RWPE2 (cell line): ENCODE results near the gene LDLRAD4.

Source experiments
- ATAC-seq: fragments of 200-7000 bp; cut with Tn5 transposase; 3 replicates; pipeline ENCODE4 v1.9.1; 2021; ENCODE audit warnings: low read depth
- DNase-seq: peaks from one replicate; pipeline ENCODE4 v3.0.0-alpha.2; 2020; ENCODE audit warnings: low spot score
- H3K27ac ChIP-seq: fragments of 450-650 bp; 2 replicates; pipeline ENCODE4 v1.5.1; 2017; ENCODE audit warnings: mild to moderate bottlenecking; ENCODE audit not compliant: poor library complexity, severe bottlenecking
- H3K27me3 ChIP-seq: fragments of 250-450 bp; sonication (Bioruptor Pico); 2 replicates; pipeline ENCODE4 v1.5.1; 2021; ENCODE audit warnings: mild to moderate bottlenecking, moderate library complexity; ENCODE audit not compliant: insufficient read depth, poor library complexity, severe bottlenecking
- H3K36me3 ChIP-seq: fragments of 250-450 bp; sonication (Bioruptor Pico); 2 replicates; pipeline ENCODE4 v1.5.1; 2020; ENCODE audit warnings: low read depth, mild to moderate bottlenecking, moderate library complexity
- H3K4me1 ChIP-seq: fragments of 250-450 bp; sonication (Bioruptor Pico); 2 replicates; pipeline ENCODE4 v1.5.1; 2021; ENCODE audit warnings: mild to moderate bottlenecking, moderate library complexity; ENCODE audit not compliant: insufficient read depth, poor library complexity, severe bottlenecking
- H3K4me3 ChIP-seq: fragments of 250-450 bp; sonication (Bioruptor Pico); 2 replicates; pipeline ENCODE4 v1.5.1; 2021; ENCODE audit warnings: mild to moderate bottlenecking, moderate library complexity; ENCODE audit not compliant: severe bottlenecking
- H3K9me3 ChIP-seq: fragments of 250-450 bp; sonication (Bioruptor Pico); 2 replicates; pipeline ENCODE4 v1.5.1; 2021; ENCODE audit warnings: mild to moderate bottlenecking, moderate library complexity; ENCODE audit not compliant: severe bottlenecking
- CTCF ChIP-seq: fragments of 450-650 bp; IDR thresholded peaks from one replicate; pipeline ENCODE4 v1.5.1; 2017; ENCODE audit warnings: mild to moderate bottlenecking, moderate library complexity; ENCODE audit not compliant: poor library complexity, severe bottlenecking

Gene LDLRAD4

DNA sequence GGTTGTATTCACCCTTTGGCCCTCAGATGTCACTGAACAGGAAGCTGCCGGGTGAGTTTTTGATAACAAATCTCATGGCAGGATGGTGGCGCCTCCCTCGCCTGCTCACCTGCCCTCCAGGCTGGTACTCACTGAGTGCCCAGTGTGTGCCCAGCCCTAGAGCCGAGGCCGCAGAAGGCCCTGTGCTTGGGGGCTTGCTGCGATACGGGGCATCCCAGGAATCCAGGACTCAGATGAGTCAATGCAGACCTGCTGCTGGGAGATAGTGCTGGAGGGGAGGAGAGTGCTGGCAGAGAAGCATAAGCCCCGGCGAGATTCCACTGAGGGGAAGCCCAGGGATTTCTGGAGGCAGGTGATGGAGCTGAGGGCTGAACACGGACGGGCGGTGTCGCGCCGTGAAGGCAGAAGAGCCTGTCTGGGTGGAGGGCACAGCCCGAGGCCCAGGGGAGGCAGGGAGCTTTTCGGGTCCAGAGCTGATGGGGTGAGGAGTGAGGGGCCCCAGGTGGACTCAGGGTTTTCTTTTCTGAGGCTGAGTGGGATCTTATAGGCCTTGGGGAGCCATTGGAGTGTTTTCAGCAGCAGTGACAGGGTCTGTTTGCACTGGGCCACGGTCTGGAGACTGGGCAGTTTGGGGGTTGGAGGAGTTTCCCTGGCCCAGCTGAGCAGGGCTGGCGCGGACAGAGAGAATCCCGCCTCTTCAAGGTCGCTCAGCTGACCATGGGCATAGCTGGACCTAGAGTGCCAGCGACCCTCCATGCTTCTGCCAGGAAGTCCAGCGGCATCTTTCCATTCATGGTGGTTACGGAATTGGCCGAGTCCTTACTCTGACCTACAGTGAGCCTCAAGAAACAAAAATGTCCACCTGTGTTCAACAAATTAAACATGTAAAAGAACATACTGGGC, 35.5 kb downstream of the LDLRAD4 start:
- H3K4me1 ChIP-seq, result no peaks in the 10 kb centered on the region
- no peak for TF ChIP-seq CTCF
- no peaks in the 10 kb centered on the region for H3K27me3 ChIP-seq
- H3K27ac ChIP-seq, result no peak overlapping the region
- DNase-seq (no peak), ATAC-seq (no peak)
- H3K4me3 ChIP-seq, result no peak overlapping the region
- no peaks in the 10 kb centered on the region for H3K36me3 ChIP-seq
- no peaks in the 10 kb centered on the region for H3K9me3 ChIP-seq

DNA sequence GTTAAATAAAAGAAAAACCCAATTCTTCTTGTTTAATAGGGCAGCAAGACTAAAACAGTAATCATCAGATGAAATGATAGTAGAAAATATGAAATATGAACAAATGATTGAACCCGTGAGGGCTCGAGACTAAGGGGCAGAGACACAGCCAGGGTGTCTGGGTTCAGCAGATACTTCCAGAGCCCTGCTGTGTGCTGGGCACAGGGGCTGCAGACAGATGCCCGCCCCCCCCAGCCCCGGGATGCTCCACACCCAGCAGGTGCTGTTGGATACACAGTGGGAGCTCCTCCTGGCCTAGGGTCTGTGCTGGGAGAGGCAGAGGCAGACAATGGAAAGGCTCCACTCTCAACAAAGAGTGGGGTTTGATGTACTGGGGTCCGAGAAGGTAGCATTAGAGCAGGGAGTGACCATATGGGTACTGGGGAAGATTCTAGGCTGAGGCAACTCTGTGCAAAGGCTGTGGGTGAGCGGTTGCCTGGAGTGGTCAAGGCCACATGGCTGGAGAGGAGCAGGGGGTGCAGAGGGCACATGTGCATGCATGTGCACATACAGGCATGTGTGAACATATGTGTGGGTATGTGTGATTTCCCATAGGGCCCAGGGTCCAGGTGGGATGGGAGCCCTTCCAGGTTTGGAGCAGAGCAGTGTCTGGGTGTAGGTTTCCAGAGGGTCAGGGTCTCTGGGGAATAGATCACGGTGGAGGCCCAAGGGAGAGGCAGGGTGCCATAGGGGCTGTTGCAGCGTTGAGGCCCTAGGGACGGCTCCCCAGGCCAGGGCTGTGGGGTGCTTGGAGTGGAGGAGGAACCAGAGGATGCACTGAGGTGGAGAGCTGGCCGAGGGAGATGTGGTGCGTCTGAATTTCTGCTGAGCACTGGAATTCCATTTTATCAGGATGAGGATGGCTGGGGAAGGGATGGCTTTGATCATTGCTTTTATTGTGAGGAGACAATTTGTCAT, 36.7 kb downstream of the LDLRAD4 start:
- no peaks in the 10 kb centered on the region for H3K4me1 ChIP-seq
- no peak for ATAC-seq
- H3K27me3 ChIP-seq, result no peaks in the 10 kb centered on the region
- H3K9me3 ChIP-seq, result no peaks in the 10 kb centered on the region
- TF ChIP-seq CTCF, result no peak
- no peak overlapping the region for H3K27ac ChIP-seq
- H3K36me3 ChIP-seq, result no peaks in the 10 kb centered on the region
- peak; percentile 18 for DNase-seq
- H3K4me3 ChIP-seq, result no peak overlapping the region

DNA sequence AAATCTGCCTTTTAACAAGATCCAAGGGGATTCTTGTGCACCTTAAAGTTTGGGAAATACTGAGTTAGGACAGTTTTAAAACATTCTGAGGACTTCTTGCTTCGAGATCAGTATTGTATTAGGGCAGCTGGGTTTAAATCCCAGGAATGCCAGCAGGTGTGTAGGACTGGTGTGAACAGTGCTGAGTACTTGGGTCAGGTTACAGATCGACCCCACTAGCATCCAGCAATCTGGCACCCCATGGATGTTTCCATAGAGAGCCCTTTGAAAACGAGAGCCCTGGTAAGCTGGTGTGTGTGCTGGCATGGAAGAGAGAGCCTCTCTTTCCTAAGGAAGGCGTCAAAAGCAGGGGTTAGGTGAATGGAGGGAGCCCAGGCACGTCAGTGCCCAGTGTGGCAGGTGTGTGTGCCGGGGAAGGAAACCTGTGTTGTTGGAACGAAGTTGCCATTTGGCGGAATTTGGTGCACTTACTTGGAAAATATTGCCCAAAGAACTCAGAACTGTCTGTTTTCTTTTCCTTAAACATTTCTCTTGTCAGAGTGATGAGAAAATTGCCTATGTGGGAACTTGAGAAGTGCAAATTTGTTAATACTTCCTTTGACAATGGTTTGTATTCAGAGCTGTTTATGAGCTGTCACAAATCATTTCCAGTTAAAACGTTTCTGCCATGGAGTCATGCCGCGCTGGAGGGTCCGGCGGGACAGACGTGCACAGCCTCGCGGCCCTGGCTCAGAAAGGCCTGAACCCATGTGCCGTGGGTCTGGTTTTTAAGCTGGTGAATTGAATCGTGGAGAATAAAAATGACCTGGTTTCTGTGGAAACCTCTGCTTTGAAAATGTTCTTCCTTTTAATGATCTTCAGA, 38.1 kb downstream of the LDLRAD4 start:
- DNase-seq (no peak), ATAC-seq (no peak)
- no peak for TF ChIP-seq CTCF
- Histone ChIP-seq H3K9me3 (no peaks in the 10 kb centered on the region), H3K4me3 (no peak overlapping the region), H3K27ac (no peak overlapping the region), H3K36me3 (no peaks in the 10 kb centered on the region), H3K27me3 (no peaks in the 10 kb centered on the region), H3K4me1 (no peaks in the 10 kb centered on the region)

DNA sequence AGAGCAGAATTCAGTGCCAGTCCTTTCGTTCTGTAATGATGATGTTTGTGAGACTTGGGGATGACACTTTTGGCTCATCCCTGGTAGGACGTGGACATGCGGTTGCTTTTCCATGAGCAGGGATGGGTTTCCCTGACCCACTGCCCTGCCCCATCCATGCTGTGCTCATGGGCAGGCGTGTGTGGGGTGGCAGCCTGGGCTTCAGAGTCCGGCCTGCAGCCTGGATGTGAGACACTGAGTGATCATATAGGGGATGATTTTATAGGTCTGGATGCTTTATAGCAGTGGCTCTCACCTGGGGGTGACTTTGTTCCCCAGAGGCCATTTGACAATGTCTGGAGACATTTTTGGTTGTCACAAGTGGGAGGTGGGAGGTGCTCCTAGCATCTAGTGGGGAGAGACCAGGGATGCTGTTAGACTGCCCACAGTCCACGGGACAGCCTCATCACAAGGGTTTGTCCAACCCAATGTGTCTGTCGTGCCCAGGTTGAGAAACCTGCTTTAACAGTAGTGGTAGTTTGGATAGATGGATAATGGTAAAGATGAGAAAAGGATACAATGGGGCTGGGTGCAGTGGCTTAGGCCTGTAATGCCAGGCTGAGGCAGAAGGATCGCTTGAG, 38.9 kb downstream of the LDLRAD4 start:
- ATAC-seq, result no peak
- TF ChIP-seq CTCF, result no peak
- H3K4me1 ChIP-seq, result no peaks in the 10 kb centered on the region

More for the DNA sequence above, 38.9 kb downstream of the LDLRAD4 start:
- Histone ChIP-seq H3K27ac (no peak overlapping the region), H3K4me3 (no peak overlapping the region), H3K27me3 (no peaks in the 10 kb centered on the region), H3K9me3 (no peaks in the 10 kb centered on the region), H3K36me3 (no peaks in the 10 kb centered on the region)
- no peak for DNase-seq
